VCaP (cell line): ENCODE data around the gene TNMD.

Experiments
- H3K27ac ChIP-seq: fragments of 450-650 bp; 2 replicates; pipeline ENCODE4 v1.5.1; 2017
- CTCF ChIP-seq: fragments of 450-650 bp; conservative IDR thresholded peaks from 2 replicates; pipeline ENCODE4 v1.5.1; 2017; ENCODE audit warnings: mild to moderate bottlenecking, moderate library complexity

TNMD gene

DNA sequence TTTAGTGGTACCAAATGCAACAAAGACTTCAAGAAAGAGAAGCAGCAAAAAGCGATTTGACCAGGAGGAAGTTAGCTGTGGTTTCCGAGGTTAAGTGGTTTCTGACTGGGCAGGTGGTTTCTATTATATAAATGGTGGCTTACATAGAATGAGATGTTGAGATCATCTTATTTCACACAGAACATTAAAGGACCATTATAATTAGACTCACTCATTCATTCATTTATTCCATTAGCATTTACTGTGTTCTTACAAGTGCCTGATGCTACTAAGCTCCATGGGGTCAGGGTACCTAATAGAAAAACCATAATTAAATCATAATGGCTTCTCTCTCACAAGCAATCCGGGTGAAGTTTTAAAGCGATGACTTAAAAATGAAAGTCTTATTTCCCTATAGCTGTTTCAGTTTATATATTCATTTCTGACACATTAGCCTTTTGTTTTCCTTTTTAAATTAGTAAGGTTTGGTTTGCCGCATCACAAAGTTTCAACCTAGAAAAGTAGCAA, 41.3 kb downstream of the TNMD start:
- H3K27ac ChIP-seq: no peak overlapping the region
- TF ChIP-seq CTCF: no peak

GRCh38 chrX:100635040-100635439, 50.3 kb downstream of the TNMD start:
- no peak overlapping the region for H3K27ac ChIP-seq

DNA sequence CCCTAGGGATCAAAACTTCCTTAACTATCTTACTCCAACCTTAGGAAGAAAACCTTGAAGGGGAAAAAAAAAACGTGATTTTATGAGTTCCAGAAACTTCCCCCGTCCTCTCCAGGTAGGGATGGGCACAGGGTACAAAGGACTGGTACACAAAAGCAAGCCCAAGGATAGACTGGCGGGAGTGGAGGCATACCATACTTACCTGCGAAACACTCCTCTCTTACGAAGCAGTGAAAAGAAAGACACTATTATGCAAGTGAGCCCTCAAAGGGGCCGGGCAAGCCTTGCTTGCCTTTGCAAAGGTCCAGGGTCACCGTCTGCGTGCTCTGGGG, 51.2 kb downstream of the TNMD start:
- TF ChIP-seq CTCF: no peak
- H3K27ac ChIP-seq: peak overlapping the region; percentile 46; the same call in 1 of the 2 replicates

More at GRCh38 chrX:100635040-100635439, 50.3 kb downstream of the TNMD start:
- TF ChIP-seq CTCF: no peak

GRCh38 chrX:100636321-100636991, 51.7 kb downstream of the TNMD start, which contains the start of gene TSPAN6:
Gene TSPAN6, minus strand, starts transcription at chrX:100636806. Its CDS starts 112 bp downstream, at chrX:100636694.
- peak; percentile 59 for TF ChIP-seq CTCF
- H3K27ac ChIP-seq: peak within 1 kb of the TSS; percentile 46; the same call in 1 of the 2 replicates

DNA sequence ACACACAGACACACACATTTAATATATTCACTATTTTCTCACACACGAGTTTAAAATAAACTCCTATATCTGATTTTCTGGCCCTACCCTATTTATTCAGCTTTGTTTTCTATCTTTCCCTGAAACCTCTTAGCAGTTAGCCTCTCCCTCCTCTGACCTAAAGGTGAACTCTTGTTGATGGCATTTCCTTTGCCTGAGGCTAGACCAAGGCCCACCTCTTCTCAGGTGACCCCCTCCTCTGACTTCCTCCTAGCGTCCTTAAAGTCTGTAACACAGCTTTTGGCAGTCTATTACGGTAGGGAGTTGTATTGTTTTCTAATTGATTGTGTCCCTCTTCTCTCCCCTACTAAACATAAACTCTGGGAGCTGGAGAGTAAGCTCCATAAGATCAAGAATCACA, 57.6 kb downstream of the TNMD start:
- H3K27ac ChIP-seq: no peak overlapping the region
- no peak for TF ChIP-seq CTCF

GRCh38 chrX:100643212-100643611, 58.5 kb downstream of the TNMD start:
- no peak for TF ChIP-seq CTCF
- no peak overlapping the region for H3K27ac ChIP-seq

DNA sequence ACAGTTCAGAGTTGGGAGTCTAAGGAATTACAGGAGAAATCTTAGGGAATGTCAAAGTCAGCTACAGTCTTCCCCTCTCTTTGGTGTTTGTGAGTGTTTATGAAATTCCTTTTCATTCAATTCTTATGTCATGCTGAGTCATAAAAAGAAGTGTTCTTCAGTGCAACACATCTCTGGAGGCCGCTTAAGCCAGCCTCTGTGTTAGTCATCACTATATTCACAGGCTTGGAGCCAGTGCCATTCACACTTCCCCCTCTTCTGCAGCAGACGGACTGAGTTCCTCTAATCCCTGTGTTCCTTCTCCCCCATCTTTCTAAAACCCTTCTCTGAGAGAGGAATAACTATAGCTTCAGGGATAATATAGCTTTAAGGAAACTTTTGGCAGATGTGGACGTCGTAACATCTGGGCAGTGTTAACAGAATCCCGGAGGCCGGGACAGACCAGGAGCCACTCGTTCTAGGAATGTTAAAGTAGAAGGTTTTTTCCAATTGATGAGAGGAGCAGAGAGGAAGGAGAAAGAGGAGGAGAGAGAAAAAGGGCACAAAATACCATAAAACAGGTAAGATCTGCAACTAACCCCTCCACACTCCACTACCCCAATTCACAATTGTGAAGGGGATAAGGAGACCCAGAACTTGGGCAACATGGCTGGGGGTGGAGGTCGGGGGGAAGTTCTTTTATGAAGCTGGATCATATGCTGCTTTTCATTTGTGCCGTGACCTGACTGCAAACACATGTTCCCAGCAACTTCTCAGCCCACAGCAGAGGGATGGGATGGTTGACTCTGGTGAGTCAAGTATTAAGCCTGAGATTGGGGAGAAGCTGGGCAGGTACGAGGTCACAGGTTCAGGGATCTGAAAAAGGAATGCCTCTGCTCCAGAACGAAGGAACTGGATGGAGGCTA, 59.5 kb downstream of the TNMD start, which contains the start of gene SRPX2:
Gene SRPX2 (plus strand): TSS at position 244 of the 905 bp plus-strand sequence. CDS start 2,124 bp downstream, outside the sequence.
- H3K27ac ChIP-seq: no peak within 1 kb of the TSS
- no peak for TF ChIP-seq CTCF
